ENCODE measurements around the gene NACC1. TPM values are rescaled to one million over a fixed set of nuclear protein-coding genes. Genes with fewer than 3 reads are reported as not detected.
A peak's percentile ranks its signal among the peaks of the same experiment; 100 is the strongest.

NACC1 gene
- total and polyA plus RNA-seq, 2 of the 13 experiments (the other 11 are each of a cell fraction or from before 2014, with no cell fraction given): 31.8 to 42.3 TPM

- TF ChIP-seq ZNF580 (CRISPR knock-in tag; IDR thresholded peaks at IDR 0.05; ENCODE audit: borderline replicate concordance, low read depth) (0 out of 2 replicates have a peak, but pooled peaks have one; percentile 25), PATZ1 (CRISPR knock-in tag; IDR thresholded peaks at IDR 0.05) (peak; percentile 51; the same call in 1 of the 2 replicates), STAG1 (CRISPR knock-in tag; IDR thresholded peaks at IDR 0.05) (peak; percentile 8; the same call in 1 of the 2 replicates), ZNF331 (CRISPR knock-in tag; IDR thresholded peaks at IDR 0.05) (peak; percentile 52; the same call in 1 of the 2 replicates), RAD21 (CRISPR knock-in tag; IDR thresholded peaks at IDR 0.05) (0 out of 2 replicates have a peak, but pooled peaks have one; percentile 38), HIVEP1 (CRISPR knock-in tag; IDR thresholded peaks at IDR 0.05) (peak; percentile 56; the same call in 1 of the 2 replicates), KAT7 (CRISPR knock-in tag; IDR thresholded peaks at IDR 0.05; ENCODE audit: borderline replicate concordance) (0 out of 2 replicates have a peak, but pooled peaks have one; percentile 19), ZNF337 (CRISPR knock-in tag; IDR thresholded peaks at IDR 0.05; ENCODE audit: borderline replicate concordance, low read depth) (peak; percentile 50; the same call in 1 of the 2 replicates), POLR2A (IDR thresholded peaks at IDR 0.05; ENCODE audit: insufficient read depth in 1 of 2, low read depth in 2 of 2, low read length in 2 of 2) (peak in 1 of 2 experiments; percentile 78; a peak in 2 of 4 replicates), HNF4G (IDR thresholded peaks at IDR 0.05; ENCODE audit: borderline replicate concordance, low read depth, low read length) (peak; percentile 66), HNF4G (CRISPR knock-in tag; IDR thresholded peaks at IDR 0.05; ENCODE audit: borderline replicate concordance, low read depth) (peak; percentile 57; the same call in 1 of the 2 replicates), KDM6A (CRISPR knock-in tag; IDR thresholded peaks at IDR 0.05; ENCODE audit: low read depth) (peak; percentile 52; the same call in 1 of the 2 replicates), NCOR1 (IDR thresholded peaks at IDR 0.05; ENCODE audit: borderline replicate concordance, low read length) (peak; percentile 24; the same call in 1 of the 2 replicates), CREB1 (IDR thresholded peaks at IDR 0.05) (no peak), CREB1 (CRISPR knock-in tag; IDR thresholded peaks at IDR 0.05) (0 out of 2 replicates have a peak, but pooled peaks have one; percentile 44), ZFAT (CRISPR knock-in tag; conservative IDR thresholded peaks at IDR 0.05) (no peak), HNRNPLL (IDR thresholded peaks at IDR 0.05; ENCODE audit: low read depth, low read length, poor library complexity, severe bottlenecking) (no peak), ZNF687 (CRISPR knock-in tag; IDR thresholded peaks at IDR 0.05) (peak; percentile 71), MAF1 (CRISPR knock-in tag; IDR thresholded peaks at IDR 0.05; ENCODE audit: borderline replicate concordance) (no peak), KLF13 (CRISPR knock-in tag; IDR thresholded peaks at IDR 0.05) (no peak), ZGPAT (CRISPR knock-in tag; IDR thresholded peaks at IDR 0.05) (peak; percentile 50; the same call in 1 of the 2 replicates), NR2F2 (IDR thresholded peaks at IDR 0.05; ENCODE audit: borderline replicate concordance, low read depth) (peak; percentile 76)
These were observed 10.5 kb downstream of the NACC1 start (continued) for GRCh38 chr19:13128583-13128982.

Measured in HepG2 (cell line).